ENCODE results near the gene GCM1. TPM values are rescaled to one million over a fixed set of nuclear protein-coding genes. Genes with fewer than 3 reads are reported as not detected.
A peak's percentile ranks its signal among the peaks of the same experiment; 100 is the strongest.

Gene GCM1
- total and polyA plus RNA-seq, 9 of the 15 experiments (the other 6 are each of a cell fraction or from before 2014, with no cell fraction given) = not detected

- no peaks in the 10 kb centered on the region for H3K9me1 ChIP-seq (ENCODE audit: control insufficient read depth, insufficient read depth, low read length)
- no peaks in the 10 kb centered on the region for H3K36me3 ChIP-seq (ENCODE audit: control insufficient read depth, insufficient read depth, low read length)
- no peaks in the 10 kb centered on the region for H3K27me3 ChIP-seq (ENCODE audit: control insufficient read depth in 2 of 2, insufficient read depth in 2 of 2, low read length in 2 of 2)
- H3K4me3 ChIP-seq = no peak overlapping the region
- intact Hi-C loops (cut with micrococcal nuclease) (no loop called here), in situ Hi-C loops (cut with MboI) (loop anchor here (25.0 kb wide), 1 partner anchor 245 kb away; no protein-coding TSS in a partner anchor)
- H3K27ac ChIP-seq (ENCODE audit: extremely low read depth, low read depth, low read length) = no peak overlapping the region
- no peaks in the 10 kb centered on the region for H4K20me1 ChIP-seq (replicated peaks; ENCODE audit: control insufficient read depth, insufficient read depth, low read length)
- 14% methylated on average over 5 of the region's 5 CpGs for WGBS (ENCODE audit: insufficient coverage, low coverage, missing lambda C conversion rate)
- CTCF ChIA-PET (ENCODE audit: low intra/inter-chr PET ratio) = interaction anchor here (0.6 kb wide), 1 partner anchor 18 kb away, joined by 3 read pairs; no protein-coding TSS in a partner anchor
- H3K4me2 ChIP-seq (ENCODE audit: insufficient read depth, low read length) = peak overlapping the region; percentile 34; the same call in 1 of the 2 replicates
- no TSS peak for BruUV-seq (replicated peaks)
- POLR2A ChIA-PET = interaction anchor here (0.6 to 0.7 kb wide), 2 partner anchors 9 to 237 kb away, joined by 3 read pairs; no protein-coding TSS in a partner anchor
- peak; percentile 84 for ATAC-seq
- DNase-seq (ENCODE audit: extremely low read depth in 1 of 4, low spot score in 3 of 4) = peak in 1 of 4 experiments; percentile 38
- TF ChIP-seq MAFF (IDR thresholded peaks at IDR 0.05; ENCODE audit: low read length) = 0 out of 2 replicates have a peak, but pooled peaks have one; percentile 6
- peak; percentile 66; the same call in 1 of the 2 replicates for TF ChIP-seq ZNF263 (CRISPR knock-in tag; IDR thresholded peaks at IDR 0.05; ENCODE audit: borderline replicate concordance)
- TF ChIP-seq C11orf30 (IDR thresholded peaks at IDR 0.05; ENCODE audit: low read depth) = peak; percentile 63
- peak; percentile 44 for TF ChIP-seq ZNF316 (IDR thresholded peaks at IDR 0.05)
- TF ChIP-seq PRDM10 (IDR thresholded peaks at IDR 0.05; ENCODE audit: partially characterized antibody) = peak; percentile 48
- TF ChIP-seq CCNT2 (IDR thresholded peaks at IDR 0.05; ENCODE audit: borderline replicate concordance, extremely low read depth, insufficient read length, low read depth, low read length) = no peak
- TF ChIP-seq MAFG (tag; conservative IDR thresholded peaks at IDR 0.05) = peak; percentile 55
- no peak for TF ChIP-seq HCFC1 (IDR thresholded peaks at IDR 0.05; ENCODE audit: low read depth, low read length)
- H3K79me2 ChIP-seq (ENCODE audit: control insufficient read depth, insufficient read depth, low read length) = no peaks in the 10 kb centered on the region
- H3K4me1 ChIP-seq (replicated peaks in 1 of 2; ENCODE audit: control insufficient read depth in 2 of 2, insufficient read depth in 2 of 2, low read length in 2 of 2) = peaks cover 0 to 6% of the 10 kb centered on the region in 2 experiments; a peak in 1 of 5 replicates
- H2AFZ ChIP-seq (ENCODE audit: low read depth, low read length) = peak overlapping the region; percentile 83
- FAIRE-seq = peak; percentile 42
- H3K9ac ChIP-seq (ENCODE audit: insufficient read depth in 1 of 2, low read depth in 2 of 2, low read length in 2 of 2) = peak overlapping the region in 1 of 2 experiments; percentile 38; a peak in 1 of 4 replicates
- 0 out of 2 replicates have a peak, but pooled peaks cover 2% of the 10 kb centered on the region for H3K9me3 ChIP-seq (replicated peaks; ENCODE audit: control insufficient read depth, insufficient read depth, low read depth, low read length)
Observed at GRCh38 chr6:53192682-53193188, 44.1 kb upstream of the GCM1 start.
